K562 (cell line): ENCODE data around the gene SEH1L. TPM values are rescaled to one million over a fixed set of nuclear protein-coding genes. Genes with fewer than 3 reads are reported as not detected.
A peak's percentile ranks its signal among the peaks of the same experiment; 100 is the strongest.

Source experiments
- CCNT2 ChIP-seq: IDR thresholded peaks from 2 replicates; pipeline ENCODE4 v1.6.1; 2011; ENCODE audit warnings: borderline replicate concordance, low read depth, mild to moderate bottlenecking, moderate library complexity, mixed read lengths, low read length; ENCODE audit not compliant: insufficient read length; ENCODE audit errors: extremely low read depth
- ESRRB ChIP-seq: fragments of 250-450 bp; sonication (Bioruptor Pico); IDR thresholded peaks from 2 replicates; pipeline ENCODE4 v1.5.0; 2020; ENCODE audit warnings: mild to moderate bottlenecking, moderate library complexity, borderline replicate concordance
- KAT2B ChIP-seq: IDR thresholded peaks from one replicate; pipeline ENCODE4 v1.6.1; 2012; ENCODE audit warnings: low read depth, mild to moderate bottlenecking, control low read depth, inconsistent platforms, low read length, moderate library complexity
- MBD2 ChIP-seq: sonication (generic); IDR thresholded peaks from 2 replicates; pipeline ENCODE4 v1.6.1; 2016; ENCODE audit warnings: low read depth, borderline replicate concordance
- SMAD3 ChIP-seq: fragments of 450-650 bp; formaldehyde crosslinking; conservative IDR thresholded peaks from 2 replicates; pipeline ENCODE4 v1.4.0; 2020; ENCODE audit warnings: mild to moderate bottlenecking
- TCF7L2 ChIP-seq: fragments of 150-350 bp; IDR thresholded peaks from 2 replicates; pipeline ENCODE4 v1.6.1; 2016; ENCODE audit warnings: low read depth, mild to moderate bottlenecking, low read length, moderate library complexity
- ZNF23 ChIP-seq: fragments of 250-450 bp; sonication (Bioruptor Pico); IDR thresholded peaks from 2 replicates; pipeline ENCODE4 v1.4.0; 2020; ENCODE audit warnings: mild to moderate bottlenecking
- polyA plus RNA-seq, 8 experiments: library from polyadenylated mRNA; depleted of rRNA in 4 of 8; stranded (reverse) in 5 of 8; unstranded in 3 of 8; fragments of >200 nt; fragmentation: Nextera tagmentation in 2 of 8; fragmentation: Illumina TruSeq in 1 of 8; extraction: Ambion mirVana in 2 of 8; extraction: Trizol in 1 of 8; gene quantifications; 2 replicates each; pipeline versions ENCODE4 v1.2.1 to v1.2.3, GENCODE V29; 2011 to 2014; ENCODE audit warnings: inconsistent platforms in 1 of 8, missing spikeins in 1 of 8
- total RNA-seq, 7 experiments: library from RNA; depleted of rRNA in 6 of 7; stranded (reverse); fragments of >200 nt in 6 of 7; fragmentation: Illumina TruSeq in 2 of 7; extraction: Trizol in 2 of 7; gene quantifications; 2 replicates each; pipeline versions ENCODE4 v1.2.1 to v1.2.3, GENCODE V29; 2011 to 2021; ENCODE audit warnings: low replicate concordance in 1 of 7
- TF ChIP-seq, protein P1 (sequence below): fragments of 250-450 bp; sonication (Bioruptor Pico); IDR thresholded peaks from 2 replicates; pipeline ENCODE4 v1.5.0; 2021
- TF ChIP-seq, protein P2 (sequence below): fragments of 450-650 bp; IDR thresholded peaks from 2 replicates; pipeline ENCODE4 v1.6.1; 2018; ENCODE audit warnings: mild to moderate bottlenecking, low read depth; ENCODE audit not compliant: partially characterized antibody
- TF ChIP-seq, protein P3 (sequence below): fragments of 450-650 bp; IDR thresholded peaks from 2 replicates; pipeline ENCODE4 v1.6.1; 2016
- TF ChIP-seq, protein P4 (sequence below): fragments of 450-650 bp; formaldehyde crosslinking; IDR thresholded peaks from 2 replicates; pipeline ENCODE4 v1.4.0; 2020; ENCODE audit warnings: mild to moderate bottlenecking, moderate library complexity
- TF ChIP-seq, protein P5 (sequence below), 2 experiments: fragments of 450-650 bp; IDR thresholded peaks; 2 replicates each; pipeline ENCODE4 v1.6.1; 2016

The SEH1L gene
- total and polyA plus RNA-seq, 9 of the 15 experiments (the other 6 are each of a cell fraction or from before 2014, with no cell fraction given) = 62.2 to 180 (median 108) TPM

DNA sequence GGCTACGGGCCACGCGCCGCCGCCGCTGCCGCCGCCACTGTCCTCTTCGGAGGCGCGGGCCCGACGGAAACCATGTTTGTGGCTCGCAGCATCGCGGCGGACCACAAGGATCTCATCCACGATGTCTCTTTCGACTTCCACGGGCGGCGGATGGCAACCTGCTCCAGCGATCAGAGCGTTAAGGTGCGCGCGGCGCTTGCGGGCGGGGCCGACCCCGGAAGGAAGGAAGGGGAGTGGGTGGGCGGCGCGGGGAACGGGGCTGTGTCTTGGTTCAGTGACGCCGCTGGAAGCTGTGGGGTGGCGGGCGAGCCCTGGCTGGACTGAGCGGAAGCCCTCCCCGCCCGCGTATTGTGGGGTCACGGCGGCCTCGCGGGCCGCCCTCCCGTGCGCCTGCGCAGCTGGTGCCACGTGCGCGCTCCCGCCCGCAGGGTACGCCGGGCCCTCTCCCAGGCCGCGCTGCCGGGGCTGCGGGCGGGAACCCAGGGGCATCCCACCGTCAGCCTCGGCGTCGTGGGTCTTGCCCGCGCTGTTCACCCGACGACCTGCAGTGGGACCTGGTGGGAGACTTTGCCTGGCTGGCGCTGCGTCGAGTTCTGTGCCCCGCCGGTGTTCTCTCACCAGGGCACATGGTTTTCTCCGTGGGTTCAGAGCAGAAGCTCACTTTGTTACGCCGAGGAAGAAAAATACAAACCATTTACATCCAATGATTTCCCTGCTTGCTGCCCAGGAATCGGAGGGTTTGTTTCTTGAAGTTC lies 416 bp downstream of the SEH1L start (continued):
- TF ChIP-seq, protein P1, sequence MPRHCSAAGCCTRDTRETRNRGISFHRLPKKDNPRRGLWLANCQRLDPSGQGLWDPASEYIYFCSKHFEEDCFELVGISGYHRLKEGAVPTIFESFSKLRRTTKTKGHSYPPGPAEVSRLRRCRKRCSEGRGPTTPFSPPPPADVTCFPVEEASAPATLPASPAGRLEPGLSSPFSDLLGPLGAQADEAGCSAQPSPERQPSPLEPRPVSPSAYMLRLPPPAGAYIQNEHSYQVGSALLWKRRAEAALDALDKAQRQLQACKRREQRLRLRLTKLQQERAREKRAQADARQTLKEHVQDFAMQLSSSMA (CRISPR knock-in tag) = no peak
- TF ChIP-seq SMAD3 (CRISPR knock-in tag) (no peak), TCF7L2 (no peak), ZNF23 (CRISPR knock-in tag) (no peak), MBD2 (peak; percentile 75; the same call in 1 of the 2 replicates), KAT2B (no peak), ESRRB (CRISPR knock-in tag) (no peak), CCNT2 (peak; percentile 71)
- TF ChIP-seq, protein P2, sequence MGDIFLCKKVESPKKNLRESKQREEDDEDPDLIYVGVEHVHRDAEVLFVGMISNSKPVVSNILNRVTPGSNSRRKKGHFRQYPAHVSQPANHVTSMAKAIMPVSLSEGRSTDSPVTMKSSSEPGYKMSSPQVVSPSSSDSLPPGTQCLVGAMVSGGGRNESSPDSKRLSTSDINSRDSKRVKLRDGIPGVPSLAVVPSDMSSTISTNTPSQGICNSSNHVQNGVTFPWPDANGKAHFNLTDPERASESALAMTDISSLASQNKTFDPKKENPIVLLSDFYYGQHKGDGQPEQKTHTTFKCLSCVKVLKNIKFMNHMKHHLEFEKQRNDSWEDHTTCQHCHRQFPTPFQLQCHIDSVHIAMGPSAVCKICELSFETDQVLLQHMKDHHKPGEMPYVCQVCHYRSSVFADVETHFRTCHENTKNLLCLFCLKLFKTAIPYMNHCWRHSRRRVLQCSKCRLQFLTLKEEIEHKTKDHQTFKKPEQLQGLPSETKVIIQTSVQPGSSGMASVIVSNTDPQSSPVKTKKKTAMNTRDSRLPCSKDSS = no peak
- TF ChIP-seq, protein P3, sequence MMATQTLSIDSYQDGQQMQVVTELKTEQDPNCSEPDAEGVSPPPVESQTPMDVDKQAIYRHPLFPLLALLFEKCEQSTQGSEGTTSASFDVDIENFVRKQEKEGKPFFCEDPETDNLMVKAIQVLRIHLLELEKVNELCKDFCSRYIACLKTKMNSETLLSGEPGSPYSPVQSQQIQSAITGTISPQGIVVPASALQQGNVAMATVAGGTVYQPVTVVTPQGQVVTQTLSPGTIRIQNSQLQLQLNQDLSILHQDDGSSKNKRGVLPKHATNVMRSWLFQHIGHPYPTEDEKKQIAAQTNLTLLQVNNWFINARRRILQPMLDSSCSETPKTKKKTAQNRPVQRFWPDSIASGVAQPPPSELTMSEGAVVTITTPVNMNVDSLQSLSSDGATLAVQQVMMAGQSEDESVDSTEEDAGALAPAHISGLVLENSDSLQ = 0 out of 2 replicates have a peak, but pooled peaks have one; percentile 16
- TF ChIP-seq, protein P4, sequence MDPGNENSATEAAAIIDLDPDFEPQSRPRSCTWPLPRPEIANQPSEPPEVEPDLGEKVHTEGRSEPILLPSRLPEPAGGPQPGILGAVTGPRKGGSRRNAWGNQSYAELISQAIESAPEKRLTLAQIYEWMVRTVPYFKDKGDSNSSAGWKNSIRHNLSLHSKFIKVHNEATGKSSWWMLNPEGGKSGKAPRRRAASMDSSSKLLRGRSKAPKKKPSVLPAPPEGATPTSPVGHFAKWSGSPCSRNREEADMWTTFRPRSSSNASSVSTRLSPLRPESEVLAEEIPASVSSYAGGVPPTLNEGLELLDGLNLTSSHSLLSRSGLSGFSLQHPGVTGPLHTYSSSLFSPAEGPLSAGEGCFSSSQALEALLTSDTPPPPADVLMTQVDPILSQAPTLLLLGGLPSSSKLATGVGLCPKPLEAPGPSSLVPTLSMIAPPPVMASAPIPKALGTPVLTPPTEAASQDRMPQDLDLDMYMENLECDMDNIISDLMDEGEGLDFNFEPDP = no peak
- TF ChIP-seq, protein P5, sequence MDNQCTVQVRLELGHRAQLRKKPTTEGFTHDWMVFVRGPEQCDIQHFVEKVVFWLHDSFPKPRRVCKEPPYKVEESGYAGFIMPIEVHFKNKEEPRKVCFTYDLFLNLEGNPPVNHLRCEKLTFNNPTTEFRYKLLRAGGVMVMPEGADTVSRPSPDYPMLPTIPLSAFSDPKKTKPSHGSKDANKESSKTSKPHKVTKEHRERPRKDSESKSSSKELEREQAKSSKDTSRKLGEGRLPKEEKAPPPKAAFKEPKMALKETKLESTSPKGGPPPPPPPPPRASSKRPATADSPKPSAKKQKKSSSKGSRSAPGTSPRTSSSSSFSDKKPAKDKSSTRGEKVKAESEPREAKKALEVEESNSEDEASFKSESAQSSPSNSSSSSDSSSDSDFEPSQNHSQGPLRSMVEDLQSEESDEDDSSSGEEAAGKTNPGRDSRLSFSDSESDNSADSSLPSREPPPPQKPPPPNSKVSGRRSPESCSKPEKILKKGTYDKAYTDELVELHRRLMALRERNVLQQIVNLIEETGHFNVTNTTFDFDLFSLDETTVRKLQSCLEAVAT (IDR thresholded peaks at IDR 0.05) = peak in 1 of 2 experiments; percentile 65; a peak in 1 of 4 replicates
